ENCODE data around the gene MRC2.

MRC2 gene

DNA sequence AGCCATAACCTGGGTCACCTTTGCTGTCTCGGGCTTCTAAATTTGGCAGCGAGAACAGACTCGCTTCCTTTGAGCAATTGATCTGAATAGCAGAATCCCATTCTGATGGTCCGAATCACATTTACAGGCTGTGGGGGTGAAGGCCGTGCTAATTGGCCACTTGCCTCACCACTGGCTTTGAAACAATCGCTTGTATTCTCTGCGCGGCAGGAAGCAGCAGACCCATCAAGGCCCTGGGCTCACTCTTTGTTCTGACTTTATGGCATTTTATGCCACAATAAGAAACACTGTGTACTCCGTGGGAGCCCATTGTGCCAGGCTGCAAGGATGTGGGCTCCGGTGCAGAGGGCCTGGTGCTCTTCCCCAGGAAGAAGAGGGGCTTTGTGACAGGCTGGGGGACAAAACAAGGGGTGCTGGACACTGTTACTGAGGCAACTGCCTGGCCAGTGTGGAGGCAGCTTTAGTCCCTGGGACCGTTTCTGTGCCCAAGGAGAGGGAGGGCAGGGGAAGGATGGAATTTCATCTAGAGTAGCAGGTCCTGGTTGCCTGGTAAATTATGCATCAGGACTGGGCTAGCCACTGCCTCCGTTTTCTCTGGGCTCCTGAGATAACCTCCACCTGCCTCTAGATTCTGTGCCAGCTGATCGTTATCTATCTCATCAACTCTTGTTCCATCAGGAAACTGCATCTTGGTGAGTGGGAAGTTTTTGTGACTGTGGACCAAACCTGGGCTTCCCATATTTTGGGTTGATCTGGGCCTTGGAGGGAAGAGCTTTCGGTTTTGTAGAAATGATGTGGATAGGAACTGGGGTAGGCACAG, 78.5 kb downstream of the MRC2 start:
- H3K27me3 ChIP-seq (ENCODE audit: insufficient read depth, poor library complexity, severe bottlenecking): peaks cover 10% of the 10 kb centered on the region
- H3K4me3 ChIP-seq (replicated peaks; ENCODE audit: insufficient read depth, low read length): no peak overlapping the region
- no peak for DNase-seq (ENCODE audit: low read depth in 1 of 2, low spot score in 1 of 2)
- H3K27ac ChIP-seq (replicated peaks): no peak overlapping the region
- TF ChIP-seq POLR2AphosphoS5 (IDR thresholded peaks at IDR 0.05; ENCODE audit: low read depth) (no peak), SPI1 (IDR thresholded peaks at IDR 0.05; ENCODE audit: borderline replicate concordance, low read depth) (no peak), GABPA (IDR thresholded peaks at IDR 0.05; ENCODE audit: low read depth) (no peak)
- TF ChIP-seq, protein P1, sequence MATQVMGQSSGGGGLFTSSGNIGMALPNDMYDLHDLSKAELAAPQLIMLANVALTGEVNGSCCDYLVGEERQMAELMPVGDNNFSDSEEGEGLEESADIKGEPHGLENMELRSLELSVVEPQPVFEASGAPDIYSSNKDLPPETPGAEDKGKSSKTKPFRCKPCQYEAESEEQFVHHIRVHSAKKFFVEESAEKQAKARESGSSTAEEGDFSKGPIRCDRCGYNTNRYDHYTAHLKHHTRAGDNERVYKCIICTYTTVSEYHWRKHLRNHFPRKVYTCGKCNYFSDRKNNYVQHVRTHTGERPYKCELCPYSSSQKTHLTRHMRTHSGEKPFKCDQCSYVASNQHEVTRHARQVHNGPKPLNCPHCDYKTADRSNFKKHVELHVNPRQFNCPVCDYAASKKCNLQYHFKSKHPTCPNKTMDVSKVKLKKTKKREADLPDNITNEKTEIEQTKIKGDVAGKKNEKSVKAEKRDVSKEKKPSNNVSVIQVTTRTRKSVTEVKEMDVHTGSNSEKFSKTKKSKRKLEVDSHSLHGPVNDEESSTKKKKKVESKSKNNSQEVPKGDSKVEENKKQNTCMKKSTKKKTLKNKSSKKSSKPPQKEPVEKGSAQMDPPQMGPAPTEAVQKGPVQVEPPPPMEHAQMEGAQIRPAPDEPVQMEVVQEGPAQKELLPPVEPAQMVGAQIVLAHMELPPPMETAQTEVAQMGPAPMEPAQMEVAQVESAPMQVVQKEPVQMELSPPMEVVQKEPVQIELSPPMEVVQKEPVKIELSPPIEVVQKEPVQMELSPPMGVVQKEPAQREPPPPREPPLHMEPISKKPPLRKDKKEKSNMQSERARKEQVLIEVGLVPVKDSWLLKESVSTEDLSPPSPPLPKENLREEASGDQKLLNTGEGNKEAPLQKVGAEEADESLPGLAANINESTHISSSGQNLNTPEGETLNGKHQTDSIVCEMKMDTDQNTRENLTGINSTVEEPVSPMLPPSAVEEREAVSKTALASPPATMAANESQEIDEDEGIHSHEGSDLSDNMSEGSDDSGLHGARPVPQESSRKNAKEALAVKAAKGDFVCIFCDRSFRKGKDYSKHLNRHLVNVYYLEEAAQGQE (IDR thresholded peaks at IDR 0.05; ENCODE audit: insufficient replicate concordance, low read depth): no peak
- TF ChIP-seq, protein P2, sequence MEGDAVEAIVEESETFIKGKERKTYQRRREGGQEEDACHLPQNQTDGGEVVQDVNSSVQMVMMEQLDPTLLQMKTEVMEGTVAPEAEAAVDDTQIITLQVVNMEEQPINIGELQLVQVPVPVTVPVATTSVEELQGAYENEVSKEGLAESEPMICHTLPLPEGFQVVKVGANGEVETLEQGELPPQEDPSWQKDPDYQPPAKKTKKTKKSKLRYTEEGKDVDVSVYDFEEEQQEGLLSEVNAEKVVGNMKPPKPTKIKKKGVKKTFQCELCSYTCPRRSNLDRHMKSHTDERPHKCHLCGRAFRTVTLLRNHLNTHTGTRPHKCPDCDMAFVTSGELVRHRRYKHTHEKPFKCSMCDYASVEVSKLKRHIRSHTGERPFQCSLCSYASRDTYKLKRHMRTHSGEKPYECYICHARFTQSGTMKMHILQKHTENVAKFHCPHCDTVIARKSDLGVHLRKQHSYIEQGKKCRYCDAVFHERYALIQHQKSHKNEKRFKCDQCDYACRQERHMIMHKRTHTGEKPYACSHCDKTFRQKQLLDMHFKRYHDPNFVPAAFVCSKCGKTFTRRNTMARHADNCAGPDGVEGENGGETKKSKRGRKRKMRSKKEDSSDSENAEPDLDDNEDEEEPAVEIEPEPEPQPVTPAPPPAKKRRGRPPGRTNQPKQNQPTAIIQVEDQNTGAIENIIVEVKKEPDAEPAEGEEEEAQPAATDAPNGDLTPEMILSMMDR (IDR thresholded peaks at IDR 0.05; ENCODE audit: insufficient read depth, low read length): no peak

DNA sequence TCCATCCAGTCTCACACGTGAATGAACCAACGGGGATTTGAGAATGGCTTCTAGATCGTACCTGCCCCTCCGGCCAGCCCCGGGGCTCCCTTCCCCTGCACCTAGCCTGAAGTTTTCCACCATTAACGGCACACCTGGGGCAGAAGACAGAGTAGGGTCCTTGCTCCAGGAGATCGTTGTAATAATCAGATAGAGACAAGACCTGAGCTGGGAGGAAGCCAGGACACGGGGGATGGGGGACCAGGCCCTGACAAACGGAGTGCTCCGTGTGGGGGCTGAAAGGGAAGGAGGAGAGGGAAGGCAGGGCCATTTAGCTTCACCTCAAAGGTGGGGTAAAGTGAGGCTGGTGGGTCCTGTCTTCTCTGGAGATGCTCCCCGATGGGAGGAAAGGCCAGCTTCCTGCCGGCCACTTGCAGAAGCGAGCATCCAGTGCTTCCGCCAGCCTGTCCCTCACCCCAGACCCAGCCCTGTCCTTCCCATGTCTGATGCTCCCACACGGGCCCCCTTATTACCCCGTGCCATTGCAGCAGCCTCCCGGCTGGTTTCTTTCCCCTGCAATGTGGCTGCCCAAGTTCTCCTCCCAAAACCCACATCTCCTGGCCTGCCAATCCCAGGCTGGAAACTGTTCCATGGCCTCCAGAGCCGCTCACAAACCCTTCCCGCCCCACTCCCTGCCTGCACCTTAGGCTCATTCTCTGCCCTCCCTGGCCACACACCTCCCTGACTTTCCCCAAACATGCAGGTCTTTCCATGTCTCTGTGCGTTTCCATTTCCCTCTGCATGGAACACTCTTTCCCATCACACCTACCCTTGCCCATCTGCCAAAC, 79.3 kb downstream of the MRC2 start:
- Histone ChIP-seq H3K27me3 (ENCODE audit: insufficient read depth, poor library complexity, severe bottlenecking) (peaks cover 10% of the 10 kb centered on the region), H3K27ac (replicated peaks) (no peak overlapping the region), H3K4me3 (replicated peaks; ENCODE audit: insufficient read depth, low read length) (no peak overlapping the region)
- no peak for DNase-seq (ENCODE audit: low read depth in 1 of 2, low spot score in 1 of 2)
- TF ChIP-seq, protein P2 (IDR thresholded peaks at IDR 0.05; ENCODE audit: insufficient read depth, low read length): no peak
- TF ChIP-seq POLR2AphosphoS5 (IDR thresholded peaks at IDR 0.05; ENCODE audit: low read depth): no peak
- TF ChIP-seq, protein P1 (IDR thresholded peaks at IDR 0.05; ENCODE audit: insufficient replicate concordance, low read depth): no peak
- TF ChIP-seq GABPA (IDR thresholded peaks at IDR 0.05; ENCODE audit: low read depth): no peak
- TF ChIP-seq SPI1 (IDR thresholded peaks at IDR 0.05; ENCODE audit: borderline replicate concordance, low read depth): no peak

DNA sequence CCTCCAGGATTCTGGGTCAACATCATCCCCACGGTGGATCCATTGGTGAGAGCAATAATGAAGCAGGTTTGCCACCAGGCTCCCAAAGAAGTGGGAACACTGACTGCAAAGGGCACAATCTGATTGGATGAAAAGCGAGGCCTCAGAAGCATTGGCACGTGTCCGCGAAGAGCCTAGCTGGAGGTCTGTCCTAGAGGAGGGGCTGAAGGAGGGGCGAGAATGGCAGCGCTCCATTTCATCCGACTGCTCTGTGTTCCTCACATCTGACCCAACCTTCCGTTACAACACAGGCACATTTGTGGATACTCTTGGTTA, 79.9 kb downstream of the MRC2 start:
- DNase-seq (ENCODE audit: low read depth in 1 of 2, low spot score in 1 of 2): no peak
- Histone ChIP-seq H3K27ac (replicated peaks) (no peak overlapping the region), H3K4me3 (replicated peaks; ENCODE audit: insufficient read depth, low read length) (no peak overlapping the region), H3K27me3 (ENCODE audit: insufficient read depth, poor library complexity, severe bottlenecking) (peaks cover 10% of the 10 kb centered on the region)
- TF ChIP-seq GABPA (IDR thresholded peaks at IDR 0.05; ENCODE audit: low read depth): no peak
- TF ChIP-seq POLR2AphosphoS5 (IDR thresholded peaks at IDR 0.05; ENCODE audit: low read depth): no peak
- TF ChIP-seq, protein P2 (IDR thresholded peaks at IDR 0.05; ENCODE audit: insufficient read depth, low read length): no peak
- no peak for TF ChIP-seq SPI1 (IDR thresholded peaks at IDR 0.05; ENCODE audit: borderline replicate concordance, low read depth)
- TF ChIP-seq, protein P1 (IDR thresholded peaks at IDR 0.05; ENCODE audit: insufficient replicate concordance, low read depth): no peak

All from HL-60 (cell line).